HCT116 (cell line): ENCODE data around the gene STK32B. TPM values are rescaled to one million over a fixed set of nuclear protein-coding genes. Genes with fewer than 3 reads are reported as not detected.

ENCODE experiments used
- ATAC-seq: fragments of 200-7000 bp; cut with Tn5 transposase; 2 replicates; pipeline ENCODE4 v1.9.1; 2020; ENCODE audit warnings: mild to moderate bottlenecking, moderate library complexity
- BruUV-seq: library from RNA; stranded (reverse); fragments of 400-500 nt; replicated peaks from 2 replicates; lab custom pipeline; 2021; lab: Mats Ljungman, UMichigan
- CTCF ChIA-PET: fragments of 300-600 bp; sonication (Branson Sonifier 250); formaldehyde crosslinking; loops from one replicate; lab custom pipeline; 2021; ENCODE audit warnings: antibody characterized with exemption; lab: Charles Lee
- POLR2A ChIA-PET: fragments of 300-600, 350-600 bp; sonication (Branson Sonifier 250); formaldehyde crosslinking; loops from one replicate; lab custom pipeline; 2021; ENCODE audit warnings: antibody characterized with exemption; lab: Charles Lee
- RAD21 ChIA-PET, 2 experiments: fragments of 300-600 bp; sonication (Branson Sonifier 250); formaldehyde crosslinking; loops; one replicate each; lab custom pipeline; 2023; ENCODE audit warnings: low total read pairs in 2 of 2; ENCODE audit not compliant: uncharacterized antibody in 2 of 2, unreplicated experiment in 2 of 2, low non-redundant PET in 1 of 2; lab: Charles Lee
- DNase-seq: peaks from one replicate; pipeline ENCODE4 v3.0.0-alpha.2; 2010; ENCODE audit warnings: low read depth, low spot score
- H2AFZ ChIP-seq: fragments of 200-600 bp; shearing (Covaris generic), sonication (generic); 2 replicates; pipeline ENCODE4 v1.6.1; 2017; ENCODE audit warnings: low read depth, mixed run types, mixed read lengths, antibody characterized with exemption, low read length; ENCODE audit not compliant: poor library complexity, severe bottlenecking
- H3K27ac ChIP-seq: 2 replicates; pipeline ENCODE4 v1.5.1; 2012; ENCODE audit warnings: low read depth, low read length
- H3K27me3 ChIP-seq: fragments of 200-600 bp; sonication (generic); 2 replicates; pipeline ENCODE4 v1.6.1; 2016; ENCODE audit warnings: mixed run types, low read length, mixed read lengths; ENCODE audit not compliant: insufficient read depth
- H3K36me3 ChIP-seq, 2 experiments: fragments of 200-500 bp in 1 of 2; fragments of 200-600 bp in 1 of 2; sonication (Bioruptor generic) in 1 of 2; sonication (generic) in 1 of 2; 2 replicates each; pipeline versions ENCODE4 v1.5.1 to v1.6.1; 2014 to 2016; ENCODE audit warnings: low read length in 2 of 2, inconsistent platforms in 1 of 2, mixed read lengths in 1 of 2, mixed run types in 1 of 2; ENCODE audit not compliant: insufficient read depth in 2 of 2, control insufficient read depth in 1 of 2
- H3K4me1 ChIP-seq, 2 experiments: fragments of 200-600 bp in 1 of 2; sonication (generic) in 1 of 2; 2 replicates each; pipeline versions ENCODE4 v1.5.1 to v1.6.1; 2012 to 2017; ENCODE audit warnings: low read length in 2 of 2, inconsistent platforms in 1 of 2, mild to moderate bottlenecking in 1 of 2, mixed read lengths in 1 of 2, mixed run types in 1 of 2, moderate library complexity in 1 of 2; ENCODE audit not compliant: insufficient read depth in 2 of 2, control insufficient read depth in 1 of 2
- H3K4me2 ChIP-seq: fragments of 200-600 bp; sonication (generic); 2 replicates; pipeline ENCODE4 v1.6.1; 2017; ENCODE audit warnings: mixed run types, low read length, mixed read lengths
- H3K4me3 ChIP-seq, 2 experiments: fragments of 200-600 bp in 1 of 2; sonication (generic) in 1 of 2; replicated peaks in 1 of 2; 2 replicates each; pipeline ENCODE4 v1.5.1; 2011 to 2016; ENCODE audit warnings: low read length in 2 of 2, control low read depth in 1 of 2, low read depth in 1 of 2, mild to moderate bottlenecking in 1 of 2, mixed read lengths in 1 of 2, mixed run types in 1 of 2
- H3K79me2 ChIP-seq: fragments of 200-600 bp; sonication (generic); 2 replicates; pipeline ENCODE4 v1.6.1; 2017; ENCODE audit warnings: mild to moderate bottlenecking, mixed run types, low read length, moderate library complexity, mixed read lengths; ENCODE audit not compliant: insufficient read depth
- H3K9ac ChIP-seq: fragments of 200-600 bp; sonication (generic); 2 replicates; pipeline ENCODE4 v1.6.1; 2016; ENCODE audit warnings: low read length, mixed read lengths
- H3K9me2 ChIP-seq: fragments of 200-600 bp; sonication (generic), shearing (Covaris generic); 2 replicates; pipeline ENCODE4 v1.6.1; 2017; ENCODE audit warnings: mixed run types, mild to moderate bottlenecking, moderate library complexity; ENCODE audit not compliant: insufficient read depth
- H3K9me3 ChIP-seq, 2 experiments: fragments of 200-500 bp in 1 of 2; fragments of 200-600 bp in 1 of 2; sonication (Bioruptor generic) in 1 of 2; sonication (generic) in 1 of 2; 2 replicates each; pipeline ENCODE4 v1.6.1; 2014 to 2017; ENCODE audit warnings: low read length in 2 of 2, mixed read lengths in 2 of 2, inconsistent platforms in 1 of 2, low read depth in 1 of 2, mild to moderate bottlenecking in 1 of 2, mixed run types in 1 of 2, moderate library complexity in 1 of 2; ENCODE audit not compliant: control insufficient read depth in 1 of 2, insufficient read depth in 1 of 2
- H4K20me1 ChIP-seq: fragments of 200-600 bp; sonication (generic), shearing (Covaris generic); 2 replicates; pipeline ENCODE4 v1.6.1; 2017; ENCODE audit warnings: mixed run types, mild to moderate bottlenecking, moderate library complexity; ENCODE audit not compliant: insufficient read depth
- CBX3 ChIP-seq: IDR thresholded peaks from 2 replicates; pipeline ENCODE4 v1.6.1; 2012; ENCODE audit warnings: low read depth
- EGR1 ChIP-seq: IDR thresholded peaks from 2 replicates; pipeline ENCODE4 v1.6.1; 2012; ENCODE audit warnings: low read depth
- ELF1 ChIP-seq: IDR thresholded peaks from 2 replicates; pipeline ENCODE4 v1.6.1; 2012; ENCODE audit warnings: low read depth, borderline replicate concordance
- EZH2 ChIP-seq: fragments of 200-600 bp; sonication (generic); IDR thresholded peaks from 2 replicates; pipeline ENCODE4 v1.6.1; 2017; ENCODE audit warnings: antibody characterized with exemption, mixed run types
- EZH2phosphoT487 ChIP-seq: fragments of 200-600 bp; IDR thresholded peaks from 2 replicates; pipeline ENCODE4 v1.6.1; 2018; ENCODE audit warnings: antibody characterized with exemption, borderline replicate concordance
- FOSL1 ChIP-seq: IDR thresholded peaks from 2 replicates; pipeline ENCODE4 v1.6.1; 2012; ENCODE audit warnings: low read depth
- JUND ChIP-seq: IDR thresholded peaks from 2 replicates; pipeline ENCODE4 v1.6.1; 2012
- POLR2A ChIP-seq: IDR thresholded peaks from 2 replicates; pipeline ENCODE4 v1.7.0; 2011; ENCODE audit warnings: borderline replicate concordance; ENCODE audit not compliant: insufficient read depth, insufficient read length; ENCODE audit errors: extremely low read depth
- POLR2AphosphoS5 ChIP-seq: IDR thresholded peaks from 2 replicates; pipeline ENCODE4 v1.6.1; 2011; ENCODE audit warnings: mild to moderate bottlenecking, low read depth, low read length, moderate library complexity
- RAD21 ChIP-seq: IDR thresholded peaks from 2 replicates; pipeline ENCODE4 v1.6.1; 2012; ENCODE audit warnings: low read depth, mild to moderate bottlenecking
- REST ChIP-seq: IDR thresholded peaks from 2 replicates; pipeline ENCODE4 v1.6.1; 2012; ENCODE audit warnings: low read depth
- SIN3A ChIP-seq: IDR thresholded peaks from 2 replicates; pipeline ENCODE4 v1.6.1; 2012; ENCODE audit warnings: low read depth
- SRF ChIP-seq: IDR thresholded peaks from 2 replicates; pipeline ENCODE4 v1.6.1; 2012; ENCODE audit warnings: low read depth
- TCF7L2 ChIP-seq: IDR thresholded peaks from 2 replicates; pipeline ENCODE4 v1.7.0; 2011; ENCODE audit warnings: borderline replicate concordance, inconsistent platforms; ENCODE audit not compliant: insufficient read depth, insufficient read length; ENCODE audit errors: extremely low read depth
- YY1 ChIP-seq: IDR thresholded peaks from 2 replicates; pipeline ENCODE4 v1.6.1; 2011; ENCODE audit warnings: low read length, low read depth, moderate library complexity, mild to moderate bottlenecking; ENCODE audit not compliant: insufficient replicate concordance; ENCODE audit errors: extremely low read depth
- ZBTB33 ChIP-seq: IDR thresholded peaks from 2 replicates; pipeline ENCODE4 v1.6.1; 2011; ENCODE audit warnings: mild to moderate bottlenecking, low read length, moderate library complexity; ENCODE audit not compliant: insufficient replicate concordance; ENCODE audit errors: extremely low read depth
- ZFX ChIP-seq: fragments of 450-650 bp; IDR thresholded peaks from 2 replicates; pipeline ENCODE4 v1.6.1; 2017
- ZNF274 ChIP-seq: fragments of 200-500 bp; sonication (Bioruptor generic); IDR thresholded peaks from 2 replicates; pipeline ENCODE4 v1.6.1; 2014; ENCODE audit warnings: mild to moderate bottlenecking, low read depth, low read length, inconsistent platforms
- intact Hi-C: fragments of 100-400 bp; cut with micrococcal nuclease; formaldehyde crosslinking; loops from 2 replicates; pipeline ENCODE4 v1.10.0; 2022
- total RNA-seq: library from RNA; stranded (reverse); gene quantifications from one replicate; pipeline ENCODE4 v1.2.1, GENCODE V29; 2021; ENCODE audit not compliant: unreplicated experiment
- TF ChIP-seq, protein P1 (sequence below), 3 experiments: fragments of 200-600 bp in 1 of 3; sonication (generic) in 1 of 3; IDR thresholded peaks in 2 of 3; conservative IDR thresholded peaks in 1 of 3; 2 replicates each; pipeline ENCODE4 v1.5.1; 2012 to 2017; ENCODE audit warnings: low read depth in 2 of 3, low read length in 2 of 3, antibody characterized with exemption in 1 of 3, borderline replicate concordance in 1 of 3, control low read depth in 1 of 3, mild to moderate bottlenecking in 1 of 3, mixed read lengths in 1 of 3, mixed run types in 1 of 3, moderate library complexity in 1 of 3; ENCODE audit not compliant: insufficient read depth in 1 of 3
- TF ChIP-seq, protein P2 (sequence below): IDR thresholded peaks from 2 replicates; pipeline ENCODE4 v1.6.1; 2012

STK32B gene
- total RNA-seq, 1 experiment from 2014 or later = not detected

DNA sequence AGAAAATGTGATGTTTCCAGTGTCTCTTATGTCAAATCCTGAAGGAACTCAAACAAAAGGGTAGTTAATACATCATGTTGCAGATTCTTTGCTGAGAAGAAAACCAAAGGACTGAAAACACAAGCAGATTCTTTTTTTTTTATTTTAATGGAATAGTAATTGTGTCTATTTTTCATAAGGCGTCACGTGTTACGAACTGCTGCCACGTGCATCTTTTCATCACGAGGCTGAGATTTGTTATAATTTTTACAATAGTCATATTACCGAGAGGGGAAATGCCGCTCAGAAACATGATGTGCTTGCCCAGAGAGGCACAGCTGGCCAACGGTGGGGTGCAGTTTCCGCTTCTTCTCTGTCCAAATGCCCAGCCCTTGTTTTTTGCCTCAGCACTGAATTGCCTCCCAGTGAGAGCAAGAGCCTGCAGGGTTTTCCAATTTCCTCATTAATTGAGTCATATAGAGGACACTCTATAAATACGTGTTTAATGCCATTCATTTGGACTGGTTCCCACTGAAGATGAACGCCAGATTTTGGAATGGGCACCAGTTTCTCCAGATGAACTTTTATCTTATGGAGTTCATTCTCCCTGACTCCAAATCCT, 225.3 kb downstream of the STK32B start:
- no TSS peak for BruUV-seq
- no peaks in the 10 kb centered on the region for H3K9me2 ChIP-seq
- no peak overlapping the region for H3K9ac ChIP-seq
- no peaks in the 10 kb centered on the region for H3K36me3 ChIP-seq
- POLR2A ChIA-PET = no interaction called here
- DNase-seq = no peak
- H4K20me1 ChIP-seq = no peaks in the 10 kb centered on the region
- peaks cover 3% of the 10 kb centered on the region; the same call in 1 of the 2 replicates for H3K27me3 ChIP-seq
- H3K79me2 ChIP-seq = no peaks in the 10 kb centered on the region
- RAD21 ChIA-PET = no interaction called here
- intact Hi-C loops = no loop called here
- H3K4me3 ChIP-seq = no peak overlapping the region
- TF ChIP-seq RAD21 (no peak), ELF1 (no peak), CBX3 (no peak), EGR1 (no peak), SRF (no peak), FOSL1 (no peak), JUND (no peak), YY1 (no peak), EZH2phosphoT487 (no peak), ZBTB33 (no peak), REST (no peak), ZFX (no peak), ZNF274 (no peak), SIN3A (no peak), TCF7L2 (no peak), POLR2AphosphoS5 (no peak), EZH2 (no peak), POLR2A (no peak)
- TF ChIP-seq, protein P1, sequence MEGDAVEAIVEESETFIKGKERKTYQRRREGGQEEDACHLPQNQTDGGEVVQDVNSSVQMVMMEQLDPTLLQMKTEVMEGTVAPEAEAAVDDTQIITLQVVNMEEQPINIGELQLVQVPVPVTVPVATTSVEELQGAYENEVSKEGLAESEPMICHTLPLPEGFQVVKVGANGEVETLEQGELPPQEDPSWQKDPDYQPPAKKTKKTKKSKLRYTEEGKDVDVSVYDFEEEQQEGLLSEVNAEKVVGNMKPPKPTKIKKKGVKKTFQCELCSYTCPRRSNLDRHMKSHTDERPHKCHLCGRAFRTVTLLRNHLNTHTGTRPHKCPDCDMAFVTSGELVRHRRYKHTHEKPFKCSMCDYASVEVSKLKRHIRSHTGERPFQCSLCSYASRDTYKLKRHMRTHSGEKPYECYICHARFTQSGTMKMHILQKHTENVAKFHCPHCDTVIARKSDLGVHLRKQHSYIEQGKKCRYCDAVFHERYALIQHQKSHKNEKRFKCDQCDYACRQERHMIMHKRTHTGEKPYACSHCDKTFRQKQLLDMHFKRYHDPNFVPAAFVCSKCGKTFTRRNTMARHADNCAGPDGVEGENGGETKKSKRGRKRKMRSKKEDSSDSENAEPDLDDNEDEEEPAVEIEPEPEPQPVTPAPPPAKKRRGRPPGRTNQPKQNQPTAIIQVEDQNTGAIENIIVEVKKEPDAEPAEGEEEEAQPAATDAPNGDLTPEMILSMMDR (IDR thresholded peaks at IDR 0.05 in 2 of 3, conservative IDR thresholded peaks at IDR 0.05 in 1 of 3; ENCODE audit: borderline replicate concordance in 1 of 3, insufficient read depth in 1 of 3, low read depth in 2 of 3, low read length in 2 of 3) = no peak
- TF ChIP-seq, protein P2, sequence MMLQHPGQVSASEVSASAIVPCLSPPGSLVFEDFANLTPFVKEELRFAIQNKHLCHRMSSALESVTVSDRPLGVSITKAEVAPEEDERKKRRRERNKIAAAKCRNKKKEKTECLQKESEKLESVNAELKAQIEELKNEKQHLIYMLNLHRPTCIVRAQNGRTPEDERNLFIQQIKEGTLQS = no peak
- TF ChIP-seq, all 23 proteins: peak for 0
- Histone ChIP-seq H3K4me2 (no peak overlapping the region), H3K9me3 (no peaks in the 10 kb centered on the region), H3K4me1 (no peaks in the 10 kb centered on the region), H2AFZ (no peak overlapping the region), H3K27ac (no peak overlapping the region)
- no peak for ATAC-seq
- CTCF ChIA-PET = no interaction called here
